Measurements from ENCODE around the gene RBMS1. TPM values are rescaled to one million over a fixed set of nuclear protein-coding genes. Genes with fewer than 3 reads are reported as not detected.
A peak's percentile ranks its signal among the peaks of the same experiment; 100 is the strongest.

Gene RBMS1
- total RNA-seq, 1 donor from 2014 or later, result 54.7 TPM

- no peak for DNase-seq (ENCODE audit: low read depth)
- TF ChIP-seq CTCF (conservative IDR thresholded peaks at IDR 0.05; ENCODE audit: low read depth, low read length), result no peak
- no peak overlapping the region for H3K4me3 ChIP-seq (ENCODE audit: low read depth, low read length)
Measured at GRCh38 chr2:160464017-160464416, 29.6 kb downstream of the RBMS1 start.

GRCh38 chr2:160463245-160463644 lies 30.4 kb downstream of the RBMS1 start:
- no peak for TF ChIP-seq CTCF (conservative IDR thresholded peaks at IDR 0.05; ENCODE audit: low read depth, low read length)
- DNase-seq (ENCODE audit: low read depth), result no peak
- H3K4me3 ChIP-seq (ENCODE audit: low read depth, low read length), result no peak overlapping the region

GRCh38 chr2:160460333-160460731 lies 33.3 kb downstream of the RBMS1 start:
- no peak overlapping the region for H3K4me3 ChIP-seq (ENCODE audit: low read depth, low read length)
- no peak for DNase-seq (ENCODE audit: low read depth)
- no peak for TF ChIP-seq CTCF (conservative IDR thresholded peaks at IDR 0.05; ENCODE audit: low read depth, low read length)

DNA sequence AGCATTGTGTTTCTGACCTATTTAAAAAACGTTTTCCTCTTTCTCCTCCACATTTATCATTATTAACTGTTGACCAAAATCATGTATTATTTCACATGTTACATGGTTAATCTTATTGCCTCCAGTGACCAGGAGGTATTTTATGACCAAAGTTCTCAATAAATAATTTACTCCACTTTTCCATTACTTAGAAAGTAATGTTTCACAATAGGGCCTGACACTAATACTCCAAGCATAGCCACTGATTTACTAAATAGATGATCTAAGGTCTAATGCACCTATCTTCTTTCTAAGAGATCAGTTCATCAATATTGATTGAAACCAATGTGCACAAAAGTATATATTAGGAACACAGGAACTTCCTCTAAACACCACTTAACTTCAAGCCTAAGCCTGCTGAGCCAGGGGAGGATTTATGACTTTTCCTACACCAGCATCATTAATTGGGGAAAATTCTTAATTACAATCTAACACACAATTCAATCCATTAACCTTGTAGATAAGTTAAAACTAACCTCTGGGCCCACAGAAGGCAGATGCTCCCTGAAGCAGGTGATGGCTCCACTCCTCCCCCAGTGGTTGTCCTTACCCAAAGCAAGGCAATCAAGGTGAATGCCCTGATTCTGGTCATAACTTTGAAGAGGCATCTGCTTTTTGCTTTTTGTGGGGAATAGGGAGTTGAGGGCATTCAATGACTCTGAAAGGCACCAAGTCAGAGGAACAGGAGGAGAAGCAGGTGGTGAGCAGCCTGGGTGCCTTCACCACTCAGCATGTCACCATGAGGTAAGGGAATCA lies 33.9 kb downstream of the RBMS1 start:
- H3K4me3 ChIP-seq (ENCODE audit: low read depth, low read length), result no peak overlapping the region
- DNase-seq (ENCODE audit: low read depth), result peak; percentile 41
- TF ChIP-seq CTCF (conservative IDR thresholded peaks at IDR 0.05; ENCODE audit: low read depth, low read length), result no peak

GRCh38 chr2:160458718-160459453 lies 34.7 kb downstream of the RBMS1 start:
- no peak for DNase-seq (ENCODE audit: low read depth)
- no peak overlapping the region for H3K4me3 ChIP-seq (ENCODE audit: low read depth, low read length)
- no peak for TF ChIP-seq CTCF (conservative IDR thresholded peaks at IDR 0.05; ENCODE audit: low read depth, low read length)

- no peak for TF ChIP-seq CTCF (conservative IDR thresholded peaks at IDR 0.05; ENCODE audit: low read depth, low read length)
Measured at GRCh38 chr2:160457588-160457987, 36.0 kb downstream of the RBMS1 start.

More at GRCh38 chr2:160457588-160457987, 36.0 kb downstream of the RBMS1 start:
- DNase-seq (ENCODE audit: low read depth), result no peak
- no peak overlapping the region for H3K4me3 ChIP-seq (ENCODE audit: low read depth, low read length)

All from epithelial cell of proximal tubule (primary cell).